Memory B cell (primary cell): ENCODE results near the gene MLANA.

Source experiments
- ATAC-seq: fragments of 150-1000 bp; cut with Tn5 transposase; 2 replicates; pipeline ENCODE4 v1.10.0; 2021; ENCODE audit warnings: low read depth, mild to moderate bottlenecking, moderate library complexity
- DNase-seq, 2 donors: peaks; one replicate each; pipeline ENCODE4 v3.0.0; 2022; ENCODE audit warnings: low spot score in 2 of 2
- H3K27ac Mint-ChIP-seq: one replicate; pipeline ENCODE4 v1.8.0; 2022; ENCODE audit warnings: mild to moderate bottlenecking, moderate library complexity, mixed read lengths
- H3K27me3 Mint-ChIP-seq: one replicate; pipeline ENCODE4 v1.8.0; 2022; ENCODE audit warnings: mixed read lengths
- H3K36me3 Mint-ChIP-seq: one replicate; pipeline ENCODE4 v1.8.0; 2022; ENCODE audit warnings: mild to moderate bottlenecking, mixed read lengths
- H3K4me1 Mint-ChIP-seq: one replicate; pipeline ENCODE4 v1.8.0; 2022; ENCODE audit warnings: mixed read lengths
- H3K4me3 Mint-ChIP-seq: one replicate; pipeline ENCODE4 v1.8.0; 2022; ENCODE audit warnings: mild to moderate bottlenecking, moderate library complexity, mixed read lengths
- H3K9me3 Mint-ChIP-seq: one replicate; pipeline ENCODE4 v1.8.0; 2022; ENCODE audit warnings: mixed read lengths

The MLANA gene

GRCh38 chr9:5945112-5945511, 54.4 kb downstream of the MLANA start:
- no peaks in the 10 kb centered on the region for H3K27me3 Mint-ChIP-seq
- H3K27ac Mint-ChIP-seq = no peak overlapping the region
- H3K4me1 Mint-ChIP-seq = peaks cover 3% of the 10 kb centered on the region
- ATAC-seq = no peak
- no peak overlapping the region for H3K4me3 Mint-ChIP-seq
- peaks cover 3% of the 10 kb centered on the region for H3K36me3 Mint-ChIP-seq
- no peaks in the 10 kb centered on the region for H3K9me3 Mint-ChIP-seq
- no peak for DNase-seq

- no peak overlapping the region for H3K4me3 Mint-ChIP-seq
- H3K36me3 Mint-ChIP-seq = peaks cover 2% of the 10 kb centered on the region
- DNase-seq = no peak
- H3K4me1 Mint-ChIP-seq = peaks cover 4% of the 10 kb centered on the region
- H3K9me3 Mint-ChIP-seq = no peaks in the 10 kb centered on the region
- no peak overlapping the region for H3K27ac Mint-ChIP-seq
- ATAC-seq = no peak
- no peaks in the 10 kb centered on the region for H3K27me3 Mint-ChIP-seq
Observed at GRCh38 chr9:5947912-5948311, 57.2 kb downstream of the MLANA start.

DNA sequence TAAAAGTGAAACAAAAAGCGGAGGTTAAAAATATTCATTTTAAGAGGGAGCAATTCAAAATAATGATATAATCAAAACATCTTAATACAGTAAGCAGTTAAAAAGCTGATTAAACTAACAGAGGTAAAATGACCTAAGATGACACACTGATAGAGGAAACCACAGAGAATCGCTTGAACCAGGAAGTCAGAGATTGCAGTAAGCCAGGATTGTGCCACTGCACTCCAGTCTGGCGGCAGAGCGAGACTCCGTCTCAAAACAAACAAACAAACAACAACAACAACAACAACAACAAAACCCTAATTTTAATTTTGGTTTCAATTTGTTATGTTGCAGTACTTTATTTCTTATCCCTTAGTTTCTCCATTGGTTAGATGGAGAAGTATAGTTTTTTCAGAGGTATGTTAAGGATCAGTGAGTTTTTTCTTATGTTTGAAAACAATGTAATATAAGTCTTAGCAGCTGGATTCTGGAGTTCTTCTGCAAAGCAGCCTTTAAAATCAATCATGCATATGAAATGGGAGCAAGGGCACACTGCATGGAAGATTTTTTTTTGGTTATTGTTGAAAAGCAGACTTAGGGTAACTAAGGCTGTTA, 58.5 kb downstream of the MLANA start:
- DNase-seq = no peak
- Mint-ChIP-seq H3K9me3 (no peaks in the 10 kb centered on the region), H3K27me3 (no peaks in the 10 kb centered on the region), H3K36me3 (peaks cover 1% of the 10 kb centered on the region), H3K4me3 (no peak overlapping the region), H3K4me1 (peaks cover 4% of the 10 kb centered on the region), H3K27ac (no peak overlapping the region)
- ATAC-seq = peak; percentile 56

- DNase-seq (no peak), ATAC-seq (no peak)
- H3K27me3 Mint-ChIP-seq = no peaks in the 10 kb centered on the region
- H3K36me3 Mint-ChIP-seq = peaks cover 1% of the 10 kb centered on the region
- no peak overlapping the region for H3K4me3 Mint-ChIP-seq
- no peaks in the 10 kb centered on the region for H3K9me3 Mint-ChIP-seq
- peaks cover 4% of the 10 kb centered on the region for H3K4me1 Mint-ChIP-seq
- no peak overlapping the region for H3K27ac Mint-ChIP-seq
Observed at GRCh38 chr9:5950261-5950660, 59.6 kb downstream of the MLANA start.

- Mint-ChIP-seq H3K27ac (no peak overlapping the region), H3K27me3 (no peaks in the 10 kb centered on the region), H3K9me3 (no peaks in the 10 kb centered on the region), H3K4me1 (peaks cover 4% of the 10 kb centered on the region), H3K4me3 (no peak overlapping the region), H3K36me3 (peaks cover 1% of the 10 kb centered on the region)
- ATAC-seq (no peak), DNase-seq (no peak)
Observed at GRCh38 chr9:5951686-5952211, 61.1 kb downstream of the MLANA start.

- DNase-seq = no peak
- H3K9me3 Mint-ChIP-seq = no peaks in the 10 kb centered on the region
- H3K4me3 Mint-ChIP-seq = no peak overlapping the region
- no peak for ATAC-seq
- peaks cover 1% of the 10 kb centered on the region for H3K36me3 Mint-ChIP-seq
- H3K27ac Mint-ChIP-seq = no peak overlapping the region
- H3K4me1 Mint-ChIP-seq = peaks cover 10% of the 10 kb centered on the region
- H3K27me3 Mint-ChIP-seq = no peaks in the 10 kb centered on the region
Observed at GRCh38 chr9:5953743-5954707, 63.3 kb downstream of the MLANA start.

DNA sequence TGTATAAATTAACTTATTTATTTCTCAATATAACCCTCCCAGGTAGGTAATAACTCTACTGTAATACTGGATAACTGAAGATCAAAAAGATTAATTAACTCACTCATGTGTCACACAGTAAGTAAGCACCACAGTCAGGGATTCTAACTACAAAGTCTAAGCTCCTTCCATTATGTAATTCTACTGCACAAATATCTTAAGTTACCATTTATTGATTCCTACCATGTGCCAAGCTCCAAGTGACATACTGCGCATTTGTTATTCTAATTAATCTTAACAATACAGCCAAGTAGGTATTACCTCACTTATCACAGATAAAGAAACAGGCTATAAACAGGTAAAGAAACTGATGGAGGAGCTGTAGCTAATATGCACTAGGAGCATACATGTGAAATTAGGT, 66.5 kb downstream of the MLANA start:
- Mint-ChIP-seq H3K4me3 (no peak overlapping the region), H3K9me3 (no peaks in the 10 kb centered on the region), H3K4me1 (peaks cover 16% of the 10 kb centered on the region), H3K27me3 (no peaks in the 10 kb centered on the region), H3K27ac (no peak overlapping the region), H3K36me3 (peaks cover 1% of the 10 kb centered on the region)
- ATAC-seq = no peak
- DNase-seq = no peak

DNA sequence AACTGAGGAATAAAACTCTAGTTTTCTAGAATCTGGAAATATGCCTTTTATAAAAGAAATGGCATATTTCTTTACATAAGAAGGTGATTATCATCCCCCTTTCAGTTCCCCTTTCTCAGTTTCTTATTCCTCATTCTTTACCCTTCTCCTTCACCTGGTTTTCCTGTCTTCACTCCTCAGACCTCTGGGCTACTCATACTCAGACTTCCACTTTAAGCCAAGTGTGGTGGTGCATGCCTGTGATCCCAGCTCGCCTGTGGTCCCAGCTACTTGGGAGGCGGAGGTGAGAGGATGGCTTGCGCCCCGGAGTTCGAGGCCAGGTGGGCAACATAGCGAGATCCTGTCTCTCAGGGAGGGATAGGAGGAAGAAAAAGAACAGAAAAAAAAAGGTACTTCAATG, 67.6 kb downstream of the MLANA start:
- Mint-ChIP-seq H3K27me3 (no peaks in the 10 kb centered on the region), H3K27ac (no peak overlapping the region), H3K36me3 (no peaks in the 10 kb centered on the region), H3K9me3 (no peaks in the 10 kb centered on the region), H3K4me1 (peaks cover 16% of the 10 kb centered on the region), H3K4me3 (no peak overlapping the region)
- ATAC-seq (peak; percentile 86), DNase-seq (no peak)
